Pancreas (tissue), 10 donors: ENCODE measurements around the gene ZBTB7C. TPM values are rescaled to one million over a fixed set of nuclear protein-coding genes. Genes with fewer than 3 reads are reported as not detected.

Source experiments
- ATAC-seq, 4 donors: fragments of 200-7000 bp; cut with Tn5 transposase; one replicate each; pipeline versions ENCODE4 v1.8.0 to v1.9.1; 2020; ENCODE audit warnings: mild to moderate bottlenecking in 4 of 4, moderate library complexity in 4 of 4
- DNase-seq, 6 donors: peaks; one replicate each; pipeline ENCODE4 v3.0.0-alpha.2; 2020
- FAIRE-seq: peaks from 2 replicates; lab custom pipeline; 2012; peaks lifted over from hg19 to GRCh38; lab: Jason Lieb, UNC
- H3K27ac ChIP-seq, 4 donors: fragments of 200-600 bp; sonication (generic); 1 replicate in 3 of 4; 2 replicates in 1 of 4; pipeline versions ENCODE4 v1.5.0 to v1.8.0; 2020
- H3K27me3 ChIP-seq, 4 donors: fragments of 200-600 bp; one replicate each; pipeline ENCODE4 v1.8.0; 2021
- H3K36me3 ChIP-seq, 3 donors: fragments of 200-600 bp; sonication (generic) in 1 of 3; one replicate each; pipeline versions ENCODE4 v1.5.0 to v1.8.0; 2020 to 2021
- H3K4me1 ChIP-seq, 3 donors: fragments of 200-600 bp; one replicate each; pipeline ENCODE4 v1.8.0; 2021
- H3K4me3 ChIP-seq, 4 donors: fragments of 200-600 bp; sonication (generic) in 2 of 4; one replicate each; pipeline versions ENCODE4 v1.5.0 to v1.8.0; 2020 to 2021
- H3K9me3 ChIP-seq, 4 donors: fragments of 200-600 bp; one replicate each; pipeline ENCODE4 v1.8.0; 2021
- CTCF ChIP-seq, 4 donors: fragments of 200-600 bp; sonication (generic) in 3 of 4; IDR thresholded peaks; one replicate each; pipeline versions ENCODE4 v1.5.0 to v1.8.0; 2021; ENCODE audit warnings: antibody characterized with exemption in 4 of 4
- WGBS, 2 donors: extraction: QIAGEN DNeasy Blood & Tissue Kit; methylation state at CpG; one replicate each; pipeline ENCODE4 v1.1.7; 2013; 5-methylcytosine and 5-hydroxymethylcytosine counted together
- intact Hi-C, 3 donors: fragments of 100-400 bp; cut with DNase I; formaldehyde crosslinking; loops; one replicate each; pipeline versions ENCODE4 v1.11.1 to v1.14.2; 2022
- polyA plus RNA-seq, 2 donors: library from polyadenylated mRNA; stranded (reverse); fragments of 200-250 nt; gene quantifications; one replicate each; pipeline ENCODE4 v1.2.3, GENCODE V29; 2013
- total RNA-seq, 6 donors: library from RNA; stranded (reverse); fragmentation: NEBNext Ultra II Directional in 4 of 6; extraction: Animal tissue kit (Norgen Biotek cat#: 25700) in 4 of 6; gene quantifications; one replicate each; pipeline versions ENCODE4 v1.2.1 to v1.2.4, GENCODE V29; 2021 to 2023
- donor health status: healthy with polysubstance abuse.
- donor health status: DM: no; HTN: no; CAD: no; lungs with moderate emphysema.
- donor health status: DM: no; HTN: no; CAD: no.
- donor health status: control.
- donor health status: control.
- donor health status: Bipolar disorder and iron deficiency.
- donor health status: DM: yes; HTN: yes; CAD: no.
- donor health status: DM: no; HTN: no; CAD: no.
- donor health status: DM: no; HTN: no; CAD: no.
- donor health status: DM: yes; HTN: yes; CAD: no.

Gene ZBTB7C
- total and polyA plus RNA-seq, 8 donors = 0.35 to 1.7 (median 0.91) TPM

DNA sequence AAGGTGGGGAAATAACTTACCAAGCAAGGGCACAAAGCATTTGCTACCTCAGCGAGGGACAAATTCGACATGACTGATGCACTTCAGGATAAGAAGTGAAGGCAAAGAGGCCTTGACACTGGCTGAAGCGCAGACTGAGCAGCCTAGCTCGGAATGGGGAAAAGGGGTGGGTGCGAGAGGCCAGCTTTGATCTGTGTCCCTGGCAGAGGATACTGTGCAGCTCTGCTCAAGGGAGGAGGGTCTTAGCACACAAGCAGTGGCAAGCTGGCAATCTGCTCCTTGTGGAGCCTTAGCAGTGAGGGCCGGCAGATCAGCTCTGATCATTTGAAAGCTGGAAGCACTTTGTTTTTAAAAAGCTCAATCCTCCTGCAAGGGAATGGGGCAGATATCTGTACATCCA lies 222.3 kb downstream of the ZBTB7C start:
- Histone ChIP-seq H3K27me3 (no peaks in the 10 kb centered on the region), H3K4me1 (no peaks in the 10 kb centered on the region), H3K36me3 (no peaks in the 10 kb centered on the region), H3K9me3 (no peaks in the 10 kb centered on the region), H3K4me3 (no peak overlapping the region), H3K27ac (no peak overlapping the region)
- FAIRE-seq (no peak), DNase-seq (no peak), ATAC-seq (no peak)
- WGBS, 2 donors = 80 to 82% methylated on average over 6 of the region's 6 CpGs
- TF ChIP-seq CTCF (IDR thresholded peaks at IDR 0.05) = no peak
- intact Hi-C loops = no loop called here

DNA sequence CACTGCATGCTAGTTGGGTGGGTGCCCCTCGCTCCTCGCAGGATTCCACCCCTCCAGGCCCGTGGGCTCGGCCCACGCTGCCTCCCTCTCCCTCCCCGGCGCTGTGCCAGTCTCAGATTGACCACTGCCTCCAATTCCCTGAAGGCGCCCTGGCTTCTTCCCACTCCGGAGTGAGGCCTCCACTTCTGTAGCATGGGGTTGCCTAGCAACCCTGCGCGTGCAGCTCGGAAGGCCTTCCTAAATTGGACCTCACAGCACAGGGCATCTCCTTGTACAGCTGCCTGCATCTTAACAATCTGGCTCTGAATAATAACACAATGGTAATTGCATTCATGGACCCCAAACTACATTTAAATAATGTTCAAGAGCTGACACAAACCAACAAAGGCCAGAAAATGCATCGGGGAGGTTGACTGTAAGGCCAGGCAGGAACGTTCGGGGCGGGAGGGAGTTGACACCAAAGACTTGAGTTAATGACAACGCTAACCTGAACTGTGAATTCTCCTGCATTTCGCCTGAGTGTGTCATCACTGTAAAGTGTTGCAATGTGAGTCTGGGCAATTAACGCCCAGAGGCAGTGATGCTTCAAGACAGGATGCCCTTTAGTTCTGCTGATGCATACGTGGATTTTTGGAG lies 222.9 kb downstream of the ZBTB7C start:
- 75 to 81% methylated on average over 20 of the region's 20 CpGs for WGBS, 2 donors
- no peak overlapping the region for H3K27ac ChIP-seq
- H3K9me3 ChIP-seq = no peaks in the 10 kb centered on the region
- H3K27me3 ChIP-seq = no peaks in the 10 kb centered on the region
- no peak overlapping the region for H3K4me3 ChIP-seq
- no peak for DNase-seq
- no peak for TF ChIP-seq CTCF (IDR thresholded peaks at IDR 0.05)
- no peaks in the 10 kb centered on the region for H3K36me3 ChIP-seq
- intact Hi-C loops = no loop called here
- peak in 1 of 4 donors; percentile 9 for ATAC-seq
- FAIRE-seq = no peak
- no peaks in the 10 kb centered on the region for H3K4me1 ChIP-seq

- WGBS, 2 donors = 75 to 76% methylated on average over 6 of the region's 6 CpGs
- no peaks in the 10 kb centered on the region for H3K36me3 ChIP-seq
- ATAC-seq (peak in 2 of 4 donors; percentile 28 to 57), DNase-seq (no peak), FAIRE-seq (no peak)
- H3K9me3 ChIP-seq = no peaks in the 10 kb centered on the region
- TF ChIP-seq CTCF (IDR thresholded peaks at IDR 0.05) = no peak
- no peak overlapping the region for H3K4me3 ChIP-seq
- intact Hi-C loops = no loop called here
- H3K4me1 ChIP-seq = no peaks in the 10 kb centered on the region
- no peak overlapping the region for H3K27ac ChIP-seq
- H3K27me3 ChIP-seq = no peaks in the 10 kb centered on the region
Observed at GRCh38 chr18:48184118-48184517, 225.1 kb downstream of the ZBTB7C start.

DNA sequence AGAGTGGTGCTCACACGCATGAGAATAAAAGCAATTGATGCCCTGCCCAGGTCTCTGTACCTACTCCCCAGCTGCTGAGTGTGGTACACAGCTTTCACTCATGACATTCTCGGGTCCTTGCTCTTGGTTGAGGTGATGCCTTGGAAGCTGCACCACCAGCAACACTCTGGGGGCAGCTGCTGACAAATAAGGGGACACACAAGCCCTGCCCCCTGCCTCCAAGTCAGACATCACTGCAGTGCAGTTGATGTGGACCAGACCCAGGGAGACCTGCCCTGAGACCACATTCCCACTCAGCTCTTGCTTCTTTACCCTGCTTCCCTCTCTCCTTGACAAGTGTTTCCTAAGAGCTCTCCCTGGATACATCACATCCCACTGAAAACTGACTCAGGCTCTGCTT lies 225.6 kb downstream of the ZBTB7C start:
- no peak overlapping the region for H3K27ac ChIP-seq
- FAIRE-seq (no peak), ATAC-seq (no peak), DNase-seq (no peak)
- 85 to 87% methylated on average over 2 of the region's 2 CpGs for WGBS, 2 donors
- H3K4me3 ChIP-seq = no peak overlapping the region
- no peaks in the 10 kb centered on the region for H3K4me1 ChIP-seq
- no peaks in the 10 kb centered on the region for H3K36me3 ChIP-seq
- intact Hi-C loops = no loop called here
- H3K9me3 ChIP-seq = no peaks in the 10 kb centered on the region
- no peaks in the 10 kb centered on the region for H3K27me3 ChIP-seq
- no peak for TF ChIP-seq CTCF (IDR thresholded peaks at IDR 0.05)

GRCh38 chr18:48182779-48183178 lies 226.4 kb downstream of the ZBTB7C start:
- ATAC-seq (no peak), DNase-seq (no peak), FAIRE-seq (no peak)
- intact Hi-C loops = no loop called here
- TF ChIP-seq CTCF (IDR thresholded peaks at IDR 0.05) = no peak
- H3K4me3 ChIP-seq = no peak overlapping the region
- WGBS, 2 donors = 84 to 87% methylated on average over 3 of the region's 3 CpGs
- H3K27me3 ChIP-seq = no peaks in the 10 kb centered on the region
- no peaks in the 10 kb centered on the region for H3K36me3 ChIP-seq
- no peaks in the 10 kb centered on the region for H3K9me3 ChIP-seq
- H3K27ac ChIP-seq = no peak overlapping the region
- H3K4me1 ChIP-seq = no peaks in the 10 kb centered on the region
